Breast epithelium (tissue), 3 donors: ENCODE data around the gene ATP6V0B.

Experiments
- POLR2A ChIP-seq: fragments of 450-650 bp; IDR thresholded peaks from one replicate; pipeline ENCODE4 v1.6.1; 2016; ENCODE audit warnings: antibody characterized with exemption, mild to moderate bottlenecking, moderate library complexity
- TF ChIP-seq, protein P1 (sequence below), 3 donors: fragments of 450-650 bp; IDR thresholded peaks; one replicate each; pipeline ENCODE4 v1.5.1; 2016 to 2017; ENCODE audit warnings: antibody characterized with exemption in 3 of 3, mild to moderate bottlenecking in 3 of 3, moderate library complexity in 3 of 3

DNA sequence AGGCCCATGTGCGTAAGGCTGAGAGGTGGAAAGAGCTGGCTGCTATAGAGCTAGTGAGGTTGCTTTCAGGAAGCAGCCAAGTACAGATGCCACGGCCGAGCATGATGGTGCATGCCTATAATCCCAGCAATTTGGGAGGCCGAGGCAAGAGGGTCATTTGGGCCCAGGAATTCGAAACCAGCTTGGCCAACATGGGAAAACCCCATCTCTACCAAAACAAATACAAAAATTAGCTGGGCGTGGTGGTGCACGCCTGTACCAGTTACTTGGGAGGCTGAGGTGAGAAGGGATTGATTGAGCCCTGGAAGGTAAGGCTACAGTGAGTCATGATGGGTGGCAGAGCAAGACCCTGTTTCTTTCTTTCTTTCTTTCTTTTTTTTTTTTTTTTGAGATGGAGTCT lies 19.3 kb downstream of the ATP6V0B start:
- TF ChIP-seq, protein P1, sequence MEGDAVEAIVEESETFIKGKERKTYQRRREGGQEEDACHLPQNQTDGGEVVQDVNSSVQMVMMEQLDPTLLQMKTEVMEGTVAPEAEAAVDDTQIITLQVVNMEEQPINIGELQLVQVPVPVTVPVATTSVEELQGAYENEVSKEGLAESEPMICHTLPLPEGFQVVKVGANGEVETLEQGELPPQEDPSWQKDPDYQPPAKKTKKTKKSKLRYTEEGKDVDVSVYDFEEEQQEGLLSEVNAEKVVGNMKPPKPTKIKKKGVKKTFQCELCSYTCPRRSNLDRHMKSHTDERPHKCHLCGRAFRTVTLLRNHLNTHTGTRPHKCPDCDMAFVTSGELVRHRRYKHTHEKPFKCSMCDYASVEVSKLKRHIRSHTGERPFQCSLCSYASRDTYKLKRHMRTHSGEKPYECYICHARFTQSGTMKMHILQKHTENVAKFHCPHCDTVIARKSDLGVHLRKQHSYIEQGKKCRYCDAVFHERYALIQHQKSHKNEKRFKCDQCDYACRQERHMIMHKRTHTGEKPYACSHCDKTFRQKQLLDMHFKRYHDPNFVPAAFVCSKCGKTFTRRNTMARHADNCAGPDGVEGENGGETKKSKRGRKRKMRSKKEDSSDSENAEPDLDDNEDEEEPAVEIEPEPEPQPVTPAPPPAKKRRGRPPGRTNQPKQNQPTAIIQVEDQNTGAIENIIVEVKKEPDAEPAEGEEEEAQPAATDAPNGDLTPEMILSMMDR (IDR thresholded peaks at IDR 0.05), result no peak
- TF ChIP-seq POLR2A, result no peak
